Calu3 (cell line): ENCODE results near the gene VPS52. TPM values are rescaled to one million over a fixed set of nuclear protein-coding genes. Genes with fewer than 3 reads are reported as not detected.
"Not testable (repeated sequence)": the region's sequence is repeated elsewhere in the genome, so short reads cannot be mapped to it uniquely, and the experiment has no call there.

ENCODE experiments used
- BruUV-seq: library from RNA; stranded (reverse); fragments of 400-500 nt; replicated peaks from 2 replicates; lab custom pipeline; 2021; lab: Mats Ljungman, UMichigan
- CTCF ChIA-PET: fragments of 300-600 bp; sonication (Branson Sonifier 250); formaldehyde crosslinking; loops from one replicate; lab custom pipeline; 2022; ENCODE audit warnings: antibody characterized with exemption; lab: Charles Lee
- DNase-seq: peaks from one replicate; pipeline ENCODE4 v3.0.0; 2022
- H3K27ac Mint-ChIP-seq: one replicate; pipeline ENCODE4 v1.8.0; 2022; ENCODE audit warnings: mixed read lengths; ENCODE audit not compliant: unreplicated experiment
- H3K27me3 Mint-ChIP-seq: one replicate; pipeline ENCODE4 v1.8.0; 2022; ENCODE audit warnings: mixed read lengths; ENCODE audit not compliant: unreplicated experiment
- H3K36me3 Mint-ChIP-seq: one replicate; pipeline ENCODE4 v1.8.0; 2022; ENCODE audit warnings: mild to moderate bottlenecking, moderate library complexity, mixed read lengths; ENCODE audit not compliant: insufficient read depth, unreplicated experiment
- H3K4me1 Mint-ChIP-seq: one replicate; pipeline ENCODE4 v1.8.0; 2022; ENCODE audit warnings: mild to moderate bottlenecking, low read depth, mixed read lengths; ENCODE audit not compliant: unreplicated experiment
- H3K4me3 Mint-ChIP-seq: one replicate; pipeline ENCODE4 v1.8.0; 2022; ENCODE audit warnings: mild to moderate bottlenecking, low read depth, moderate library complexity, mixed read lengths; ENCODE audit not compliant: unreplicated experiment
- H3K9me3 Mint-ChIP-seq: one replicate; pipeline ENCODE4 v1.8.0; 2022; ENCODE audit warnings: low read depth, mixed read lengths; ENCODE audit not compliant: unreplicated experiment
- CTCF ChIP-seq: fragments of 200-600 bp; IDR thresholded peaks from one replicate; pipeline ENCODE4 v1.8.0; 2022; ENCODE audit warnings: antibody characterized with exemption; ENCODE audit not compliant: unreplicated experiment
- intact Hi-C: fragments of 100-400 bp; cut with micrococcal nuclease; formaldehyde crosslinking; loops from one replicate; pipeline ENCODE4 v1.10.0; 2022; ENCODE audit not compliant: unreplicated experiment
- total RNA-seq: library from RNA; stranded (reverse); gene quantifications from 2 replicates; pipeline ENCODE4 v1.2.3, GENCODE V29; 2022

Gene VPS52
- total RNA-seq, 1 experiment from 2014 or later = 99.7 TPM

GRCh38 chr6:33276864-33277662 lies 5.4 kb upstream of the VPS52 start, which contains the start of gene B3GALT4:
Gene B3GALT4 (plus strand): TSS chr6:33277123. CDS start chr6:33277420, 297 bp downstream.
- Mint-ChIP-seq H3K4me1 (peaks cover 60% of the 10 kb centered on the region), H3K36me3 (peaks cover 100% of the 10 kb centered on the region), H3K9me3 (no peaks in the 10 kb centered on the region), H3K4me3 (peak within 1 kb of the TSS; percentile 94), H3K27ac (peak within 1 kb of the TSS; percentile 100), H3K27me3 (peaks cover 5% of the 10 kb centered on the region)
- peak; percentile 96 for DNase-seq
- intact Hi-C loops = no loop called here
- BruUV-seq = no TSS peak
- peak; percentile 74 for TF ChIP-seq CTCF
- CTCF ChIA-PET = interaction anchor here (0.6 to 2.2 kb wide), 13 partner anchors 10 to 149 kb away, joined by 3 to 14 read pairs (median 4); partner anchors contain the start of genes PFDN6 and WDR46

- peaks cover 65% of the 10 kb centered on the region for H3K4me1 Mint-ChIP-seq
- CTCF ChIA-PET = interaction anchor here (1.0 to 2.2 kb wide), 6 partner anchors 13 to 149 kb away, joined by 3 to 14 read pairs (median 7); partner anchors contain the start of genes PFDN6 and WDR46
- no peak for DNase-seq
- H3K27ac Mint-ChIP-seq = peak overlapping the region; percentile 100
- peaks cover 100% of the 10 kb centered on the region for H3K36me3 Mint-ChIP-seq
- H3K27me3 Mint-ChIP-seq = peaks cover 10% of the 10 kb centered on the region
- no peak for TF ChIP-seq CTCF
- H3K9me3 Mint-ChIP-seq = no peaks in the 10 kb centered on the region
- intact Hi-C loops = no loop called here
- peak overlapping the region; percentile 94 for H3K4me3 Mint-ChIP-seq
- BruUV-seq = no TSS peak
These were observed 4.8 kb upstream of the VPS52 start for GRCh38 chr6:33276581-33276863.

- Mint-ChIP-seq H3K27me3 (peaks cover 13% of the 10 kb centered on the region), H3K4me3 (peak overlapping the region; percentile 94), H3K36me3 (peaks cover 100% of the 10 kb centered on the region), H3K4me1 (peaks cover 65% of the 10 kb centered on the region), H3K27ac (peak overlapping the region; percentile 100)
- CTCF ChIA-PET = interaction anchor here (1.6 to 1.8 kb wide), 3 partner anchors 14 to 28 kb away, joined by 3 to 10 read pairs (median 10); partner anchors contain the start of genes PFDN6 and WDR46
- TSS peak; percentile 20 for BruUV-seq
- intact Hi-C loops, DNase-seq, H3K9me3 Mint-ChIP-seq: not testable (repeated sequence)
These were observed 4.3 kb upstream of the VPS52 start for GRCh38 chr6:33275795-33276580.

- no peak for TF ChIP-seq CTCF
- intact Hi-C loops = no loop called here
These were observed 2.5 kb upstream of the VPS52 start for GRCh38 chr6:33273924-33274902.

More at GRCh38 chr6:33273924-33274902, 2.5 kb upstream of the VPS52 start:
- peaks cover 91% of the 10 kb centered on the region for H3K36me3 Mint-ChIP-seq
- no peak for DNase-seq
- H3K4me1 Mint-ChIP-seq = peaks cover 69% of the 10 kb centered on the region
- no TSS peak for BruUV-seq
- H3K9me3 Mint-ChIP-seq = no peaks in the 10 kb centered on the region
- H3K4me3 Mint-ChIP-seq = peak overlapping the region; percentile 94
- CTCF ChIA-PET = interaction anchor here (0.6 kb wide), 1 partner anchor 15 kb away, joined by 8 read pairs; the partner anchor contains the start of genes PFDN6 and WDR46
- H3K27me3 Mint-ChIP-seq = peaks cover 13% of the 10 kb centered on the region
- peak overlapping the region; percentile 100 for H3K27ac Mint-ChIP-seq
